ENCODE data around the gene TEKT4.

Gene TEKT4

GRCh38 chr2:94875064-94875819, 4.0 kb downstream of the TEKT4 start:
- H3K4me3 ChIP-seq (ENCODE audit: low read depth, low read length), result no peak overlapping the region
- CTCF ChIA-PET, result interaction anchor here (0.9 to 9.8 kb wide), 4 partner anchors 48 to 356 kb away, joined by 3 to 86 read pairs (median 4); no protein-coding TSS in a partner anchor
- no peak for TF ChIP-seq GLI2 (tag by site-specific recombination; IDR thresholded peaks at IDR 0.05; ENCODE audit: borderline replicate concordance, low read depth)
- TF ChIP-seq ZNF114 (tag by site-specific recombination; IDR thresholded peaks at IDR 0.05), result no peak
- no peak for TF ChIP-seq ZNF169 (tag by site-specific recombination; IDR thresholded peaks at IDR 0.05)
- H3K36me3 ChIP-seq (ENCODE audit: control insufficient read depth in 2 of 2, insufficient read depth in 1 of 2, low read length in 2 of 2), result no peaks in the 10 kb centered on the region
- POLR2A ChIA-PET, result no interaction called here
- H3K4me1 ChIP-seq (ENCODE audit: control insufficient read depth, insufficient read depth, low read length), result no peaks in the 10 kb centered on the region
- no peak overlapping the region for H3K27ac ChIP-seq (ENCODE audit: extremely low read depth, low read depth, low read length)
- H3K9me3 ChIP-seq (ENCODE audit: control insufficient read depth, insufficient read depth, low read depth, low read length), result no peaks in the 10 kb centered on the region

DNA sequence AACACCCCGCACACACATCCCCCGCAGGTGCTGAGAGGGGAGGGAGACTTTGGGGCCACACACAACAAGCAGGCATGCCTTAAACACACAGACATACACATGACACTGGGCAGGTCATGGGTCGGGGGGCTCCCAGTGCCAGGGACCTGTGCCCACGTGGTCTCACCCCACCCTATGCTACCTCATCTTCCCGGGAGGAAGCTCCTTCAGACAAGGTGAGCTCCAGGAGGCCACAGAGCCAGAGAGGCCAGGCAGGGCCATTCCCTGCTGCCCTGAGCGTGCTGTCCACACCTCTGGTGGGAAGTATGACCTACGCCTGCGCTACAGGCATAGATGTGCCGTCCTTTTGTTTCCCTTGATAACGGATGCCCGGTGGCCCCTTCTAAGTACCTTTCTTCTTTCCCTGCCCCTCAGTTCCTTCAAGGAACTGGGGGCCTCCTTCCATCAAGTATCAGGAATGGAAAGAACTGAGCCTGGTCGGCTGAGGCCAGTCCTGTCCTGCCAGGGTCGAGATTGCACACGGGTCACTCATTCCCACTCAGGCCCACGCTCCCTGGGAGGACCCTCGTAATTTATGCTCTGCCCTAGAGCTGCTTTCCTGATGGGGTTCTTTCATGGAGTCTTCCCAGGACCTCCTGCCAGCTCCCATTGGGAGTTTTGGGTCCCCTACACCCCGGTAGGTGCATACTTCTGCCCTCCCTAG, 4.7 kb downstream of the TEKT4 start:
- no peaks in the 10 kb centered on the region for H3K4me1 ChIP-seq (ENCODE audit: control insufficient read depth, insufficient read depth, low read length)
- no peak overlapping the region for H3K27ac ChIP-seq (ENCODE audit: extremely low read depth, low read depth, low read length)
- H3K9me3 ChIP-seq (ENCODE audit: control insufficient read depth, insufficient read depth, low read depth, low read length), result no peaks in the 10 kb centered on the region
- TF ChIP-seq ZEB2 (tag by site-specific recombination; IDR thresholded peaks at IDR 0.05) (no peak), OVOL3 (tag by site-specific recombination; IDR thresholded peaks at IDR 0.05) (no peak), ZSCAN5A (tag by site-specific recombination; IDR thresholded peaks at IDR 0.05) (no peak), PRDM6 (tag by site-specific recombination; IDR thresholded peaks at IDR 0.05) (no peak), ELK4 (IDR thresholded peaks at IDR 0.05; ENCODE audit: borderline replicate concordance, low read depth, low read length) (no peak), FEZF1 (tag by site-specific recombination; IDR thresholded peaks at IDR 0.05) (no peak), ZNF324 (tag by site-specific recombination; IDR thresholded peaks at IDR 0.05) (no peak), ZNF664 (tag by site-specific recombination; IDR thresholded peaks at IDR 0.05) (no peak), ZNF184 (tag by site-specific recombination; IDR thresholded peaks at IDR 0.05) (no peak), ZNF670 (tag by site-specific recombination; IDR thresholded peaks at IDR 0.05; ENCODE audit: low read depth) (no peak), ZFP37 (tag by site-specific recombination; IDR thresholded peaks at IDR 0.05) (no peak), SETDB1 (IDR thresholded peaks at IDR 0.05; ENCODE audit: insufficient read length, low read length) (no peak), ZNF280D (tag by site-specific recombination; IDR thresholded peaks at IDR 0.05) (no peak), HOXA7 (CRISPR knock-in tag; IDR thresholded peaks at IDR 0.05; ENCODE audit: borderline replicate concordance) (no peak)
- TF ChIP-seq, protein P1, sequence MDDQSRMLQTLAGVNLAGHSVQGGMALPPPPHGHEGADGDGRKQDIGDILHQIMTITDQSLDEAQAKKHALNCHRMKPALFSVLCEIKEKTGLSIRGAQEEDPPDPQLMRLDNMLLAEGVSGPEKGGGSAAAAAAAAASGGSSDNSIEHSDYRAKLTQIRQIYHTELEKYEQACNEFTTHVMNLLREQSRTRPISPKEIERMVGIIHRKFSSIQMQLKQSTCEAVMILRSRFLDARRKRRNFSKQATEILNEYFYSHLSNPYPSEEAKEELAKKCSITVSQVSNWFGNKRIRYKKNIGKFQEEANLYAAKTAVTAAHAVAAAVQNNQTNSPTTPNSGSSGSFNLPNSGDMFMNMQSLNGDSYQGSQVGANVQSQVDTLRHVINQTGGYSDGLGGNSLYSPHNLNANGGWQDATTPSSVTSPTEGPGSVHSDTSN (CRISPR knock-in tag; IDR thresholded peaks at IDR 0.05), result no peak
- H3K36me3 ChIP-seq (ENCODE audit: control insufficient read depth in 2 of 2, insufficient read depth in 1 of 2, low read length in 2 of 2), result no peaks in the 10 kb centered on the region
- no peak overlapping the region for H3K4me3 ChIP-seq (ENCODE audit: low read depth, low read length)
- ChIA-PET POLR2A (no interaction called here), CTCF (interaction anchor here (9.8 kb wide), 1 partner anchor 80 kb away, joined by 86 read pairs; no protein-coding TSS in a partner anchor)

Data from HEK293 (cell line).